ENCODE results near the gene FKBP4. TPM values are rescaled to one million over a fixed set of nuclear protein-coding genes. Genes with fewer than 3 reads are reported as not detected.
"Not testable (repeated sequence)": the region's sequence is repeated elsewhere in the genome, so short reads cannot be mapped to it uniquely, and the experiment has no call there.

FKBP4 gene
- polyA plus RNA-seq, 1 experiment, result 34.1 TPM

DNA sequence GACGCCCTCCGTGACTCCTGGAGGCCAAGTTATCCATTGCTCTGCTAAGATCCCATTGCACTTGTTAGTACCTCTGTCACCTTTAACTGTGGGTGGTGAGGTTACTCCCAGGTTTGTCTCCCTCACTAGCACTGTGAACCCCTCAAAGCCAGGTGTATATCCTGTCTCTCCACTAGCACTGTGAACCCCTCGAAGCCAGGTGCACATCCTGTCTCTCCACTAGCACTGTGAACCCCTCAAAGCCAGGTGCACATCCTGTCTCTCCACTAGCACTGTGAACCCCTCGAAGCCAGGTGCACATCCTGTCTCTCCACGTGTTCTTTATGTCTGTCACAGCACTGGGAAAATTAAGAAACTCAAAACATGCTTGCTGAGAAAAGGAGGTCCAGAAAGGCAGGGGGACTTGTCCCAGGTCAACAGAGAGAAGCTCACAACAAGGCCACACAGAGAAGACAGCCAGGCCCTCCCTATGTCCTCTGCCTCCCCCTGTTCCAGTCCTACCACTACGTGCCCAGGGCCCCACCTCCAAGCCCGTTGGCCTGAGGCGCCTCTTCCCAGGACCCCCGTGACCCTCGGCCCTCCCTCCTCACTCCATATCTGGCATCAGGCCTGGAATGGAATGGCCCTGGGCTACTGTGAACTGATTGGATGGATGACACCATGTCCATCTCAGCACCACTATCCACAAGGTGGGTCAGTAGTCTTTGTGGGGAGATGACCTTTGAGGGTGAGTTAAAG lies 26.4 kb upstream of the FKBP4 start:
- CTCF ChIA-PET, result no interaction called here
- peaks cover 44% of the 10 kb centered on the region for H3K27me3 ChIP-seq (ENCODE audit: control insufficient read depth, insufficient read depth, low read length)
- POLR2A ChIA-PET, result no interaction called here
- H3K9me3 ChIP-seq (ENCODE audit: control insufficient read depth, insufficient read depth, low read length), result no peaks in the 10 kb centered on the region; the same call in 1 of the 2 replicates
- DNase-seq (ENCODE audit: low read depth, low spot score), result no peak
- no peak overlapping the region for H3K4me3 ChIP-seq (ENCODE audit: low read depth, low read length)
- TF ChIP-seq, protein P1, sequence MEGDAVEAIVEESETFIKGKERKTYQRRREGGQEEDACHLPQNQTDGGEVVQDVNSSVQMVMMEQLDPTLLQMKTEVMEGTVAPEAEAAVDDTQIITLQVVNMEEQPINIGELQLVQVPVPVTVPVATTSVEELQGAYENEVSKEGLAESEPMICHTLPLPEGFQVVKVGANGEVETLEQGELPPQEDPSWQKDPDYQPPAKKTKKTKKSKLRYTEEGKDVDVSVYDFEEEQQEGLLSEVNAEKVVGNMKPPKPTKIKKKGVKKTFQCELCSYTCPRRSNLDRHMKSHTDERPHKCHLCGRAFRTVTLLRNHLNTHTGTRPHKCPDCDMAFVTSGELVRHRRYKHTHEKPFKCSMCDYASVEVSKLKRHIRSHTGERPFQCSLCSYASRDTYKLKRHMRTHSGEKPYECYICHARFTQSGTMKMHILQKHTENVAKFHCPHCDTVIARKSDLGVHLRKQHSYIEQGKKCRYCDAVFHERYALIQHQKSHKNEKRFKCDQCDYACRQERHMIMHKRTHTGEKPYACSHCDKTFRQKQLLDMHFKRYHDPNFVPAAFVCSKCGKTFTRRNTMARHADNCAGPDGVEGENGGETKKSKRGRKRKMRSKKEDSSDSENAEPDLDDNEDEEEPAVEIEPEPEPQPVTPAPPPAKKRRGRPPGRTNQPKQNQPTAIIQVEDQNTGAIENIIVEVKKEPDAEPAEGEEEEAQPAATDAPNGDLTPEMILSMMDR (IDR thresholded peaks at IDR 0.05; ENCODE audit: low read depth, low read length), result no peak
- no peak overlapping the region for H3K27ac ChIP-seq (ENCODE audit: low read depth, low read length)

DNA sequence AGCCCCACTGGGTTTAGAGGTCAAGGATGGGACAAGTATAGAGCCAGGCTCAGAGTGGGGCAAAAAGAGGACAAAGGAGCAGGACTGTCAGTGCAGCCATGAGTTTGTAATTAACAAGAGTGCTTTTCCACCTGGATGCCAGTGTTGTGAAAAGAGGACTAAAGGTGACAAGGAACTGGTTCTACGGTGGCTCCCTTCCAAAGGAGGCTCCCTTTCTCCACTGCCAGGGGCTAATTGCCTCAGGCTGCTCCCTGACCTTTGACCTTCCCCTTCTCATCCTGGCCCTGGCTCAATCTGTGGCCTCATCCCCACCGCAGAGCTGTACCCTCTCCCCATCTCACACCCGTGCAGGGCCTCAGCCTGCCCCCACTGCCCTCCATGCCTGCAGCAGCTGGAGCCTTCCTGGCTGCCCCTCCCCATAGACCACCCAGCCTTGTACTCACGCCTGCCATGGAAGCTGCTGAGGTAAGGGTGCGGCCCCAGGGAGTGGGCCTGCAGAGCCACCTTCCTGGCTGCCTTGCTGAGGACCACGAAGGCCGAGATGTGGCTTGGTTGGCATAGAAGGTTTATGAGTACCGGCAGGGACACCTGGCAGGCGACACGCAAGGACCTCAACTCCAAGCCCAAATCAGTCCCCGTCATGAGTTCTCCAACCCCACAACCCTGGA lies 24.8 kb upstream of the FKBP4 start:
- Histone ChIP-seq H3K4me3 (ENCODE audit: low read depth, low read length) (no peak overlapping the region), H3K27me3 (ENCODE audit: control insufficient read depth, insufficient read depth, low read length) (peaks cover 44% of the 10 kb centered on the region), H3K9me3 (ENCODE audit: control insufficient read depth, insufficient read depth, low read length) (no peaks in the 10 kb centered on the region; the same call in 1 of the 2 replicates), H3K27ac (ENCODE audit: low read depth, low read length) (no peak overlapping the region)
- ChIA-PET CTCF (interaction anchor here (0.6 to 1.0 kb wide), 3 partner anchors 9 to 14 kb away, joined by 3 to 4 read pairs (median 3); no protein-coding TSS in a partner anchor), POLR2A (no interaction called here)
- DNase-seq (ENCODE audit: low read depth, low spot score), result no peak
- TF ChIP-seq, protein P1 (IDR thresholded peaks at IDR 0.05; ENCODE audit: low read depth, low read length), result no peak

DNA sequence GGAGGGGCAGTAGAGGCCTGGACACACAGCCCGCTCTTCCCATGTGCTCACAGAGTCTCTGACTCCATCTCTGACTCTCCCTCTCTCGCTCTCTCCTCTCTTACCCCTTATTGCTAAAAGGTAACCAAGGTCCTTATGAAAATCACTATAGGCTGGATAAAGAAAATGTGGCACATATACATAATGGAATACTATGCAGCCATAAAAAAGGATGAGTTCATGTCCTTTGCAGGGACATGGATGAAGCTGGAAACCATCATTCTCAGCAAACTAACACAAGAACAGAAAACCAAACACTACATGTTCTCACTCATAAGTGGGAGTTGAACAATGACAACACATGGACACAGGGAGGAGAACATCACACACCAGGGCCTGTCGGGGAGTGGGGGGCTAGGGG lies 24.2 kb upstream of the FKBP4 start:
- CTCF ChIA-PET, result interaction anchor here (1.0 kb wide), 1 partner anchor 14 kb away, joined by 3 read pairs; no protein-coding TSS in a partner anchor
- H3K27ac ChIP-seq (ENCODE audit: low read depth, low read length); H3K9me3 ChIP-seq (ENCODE audit: control insufficient read depth, insufficient read depth, low read length); DNase-seq (ENCODE audit: low read depth, low spot score); POLR2A ChIA-PET; H3K4me3 ChIP-seq (ENCODE audit: low read depth, low read length): not testable (repeated sequence)
- peaks cover 43% of the 10 kb centered on the region for H3K27me3 ChIP-seq (ENCODE audit: control insufficient read depth, insufficient read depth, low read length)

DNA sequence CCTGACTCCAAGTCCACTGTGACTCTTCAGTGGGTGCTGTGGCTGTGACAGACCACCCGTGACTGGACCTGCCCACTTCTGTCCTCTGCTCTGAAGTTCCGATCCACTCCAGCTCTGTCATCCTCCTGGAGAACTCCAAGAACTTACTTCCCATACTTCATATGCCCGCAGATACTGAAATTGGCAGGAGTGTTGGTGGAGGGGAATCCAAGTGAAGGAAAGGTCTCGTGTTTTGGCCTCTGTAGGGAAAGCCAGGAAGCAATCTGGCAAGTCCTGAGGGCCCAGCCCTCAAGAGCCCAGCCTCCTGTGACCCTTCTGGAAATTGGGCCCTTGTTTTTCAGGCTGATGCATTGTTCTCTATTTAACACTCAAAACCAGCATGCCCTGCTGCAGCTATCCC lies 22.4 kb upstream of the FKBP4 start:
- ChIA-PET POLR2A (no interaction called here), CTCF (no interaction called here)
- Histone ChIP-seq H3K27me3 (ENCODE audit: control insufficient read depth, insufficient read depth, low read length) (peaks cover 40% of the 10 kb centered on the region), H3K27ac (ENCODE audit: low read depth, low read length) (no peak overlapping the region), H3K9me3 (ENCODE audit: control insufficient read depth, insufficient read depth, low read length) (no peaks in the 10 kb centered on the region; the same call in 1 of the 2 replicates), H3K4me3 (ENCODE audit: low read depth, low read length) (no peak overlapping the region)
- no peak for DNase-seq (ENCODE audit: low read depth, low spot score)
- TF ChIP-seq, protein P1 (IDR thresholded peaks at IDR 0.05; ENCODE audit: low read depth, low read length), result no peak

DNA sequence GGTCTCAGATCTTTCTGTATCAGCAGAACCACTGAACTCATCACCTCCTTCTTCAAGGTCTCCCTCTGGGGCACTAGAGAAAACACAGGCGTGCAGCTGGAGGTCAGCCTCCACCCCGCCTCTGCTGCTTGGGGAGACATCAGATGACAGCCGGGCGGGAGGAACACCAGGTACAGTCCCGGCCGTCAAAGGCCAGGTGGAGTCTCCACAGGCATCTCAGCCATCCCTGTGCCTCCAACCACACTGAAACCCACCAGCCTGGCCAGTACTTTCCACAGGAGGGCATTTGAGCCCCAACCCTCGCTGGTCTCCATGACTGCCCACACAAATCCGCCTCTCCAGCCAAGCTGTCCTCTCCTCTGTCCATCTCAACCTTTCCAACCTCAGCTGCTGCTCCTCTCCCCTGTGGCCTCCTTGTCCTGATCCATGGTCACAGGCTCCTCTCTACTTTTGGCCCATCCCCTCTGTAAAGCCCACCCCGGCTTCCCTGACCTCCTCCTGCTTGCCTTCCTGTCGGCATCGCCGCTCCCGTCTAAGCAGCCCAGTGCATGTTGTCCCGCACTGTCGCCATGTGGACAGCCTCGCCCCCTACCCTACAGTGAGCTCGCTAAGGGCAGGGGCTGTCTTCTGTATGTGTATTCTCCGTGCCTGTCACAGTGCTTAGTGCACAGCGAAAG lies 21.4 kb upstream of the FKBP4 start:
- DNase-seq (ENCODE audit: low read depth, low spot score), result no peak
- TF ChIP-seq, protein P1 (IDR thresholded peaks at IDR 0.05; ENCODE audit: low read depth, low read length), result no peak
- ChIA-PET POLR2A (no interaction called here), CTCF (no interaction called here)
- Histone ChIP-seq H3K4me3 (ENCODE audit: low read depth, low read length) (no peak overlapping the region), H3K27ac (ENCODE audit: low read depth, low read length) (no peak overlapping the region), H3K27me3 (ENCODE audit: control insufficient read depth, insufficient read depth, low read length) (peaks cover 31% of the 10 kb centered on the region), H3K9me3 (ENCODE audit: control insufficient read depth, insufficient read depth, low read length) (no peaks in the 10 kb centered on the region; the same call in 1 of the 2 replicates)

Measured in AG04450 (cell line).